DOHH2 (cell line): ENCODE data around the gene EXOSC7.

ENCODE experiments used
- H3F3A ChIP-seq: fragments of 200-600 bp; sonication (generic), shearing (Covaris generic); 2 replicates; pipeline ENCODE4 v1.6.0; 2016; ENCODE audit warnings: antibody characterized with exemption, mild to moderate bottlenecking; ENCODE audit not compliant: control insufficient read depth, insufficient read depth
- H3K27ac ChIP-seq: fragments of 200-600 bp; sonication (generic); 2 replicates; pipeline ENCODE4 v1.5.1; 2014; ENCODE audit warnings: low read depth, mild to moderate bottlenecking, low read length, moderate library complexity
- H3K27me3 ChIP-seq: fragments of 200-600 bp; sonication (generic); 2 replicates; pipeline ENCODE4 v1.6.1; 2014; ENCODE audit warnings: mild to moderate bottlenecking, low read length, mixed read lengths; ENCODE audit not compliant: control insufficient read depth
- H3K36me3 ChIP-seq: fragments of 200-600 bp; sonication (generic); 2 replicates; pipeline ENCODE4 v1.6.1; 2014; ENCODE audit warnings: mild to moderate bottlenecking, low read length, moderate library complexity, mixed read lengths; ENCODE audit not compliant: control insufficient read depth
- H3K4me1 ChIP-seq: fragments of 200-600 bp; sonication (generic); 2 replicates; pipeline ENCODE4 v1.6.1; 2014; ENCODE audit warnings: mild to moderate bottlenecking, low read length, mixed read lengths; ENCODE audit not compliant: control insufficient read depth
- H3K4me2 ChIP-seq: fragments of 200-600 bp; sonication (generic); 2 replicates; pipeline ENCODE4 v1.6.0; 2014; ENCODE audit warnings: mild to moderate bottlenecking, low read length, moderate library complexity
- H3K4me3 ChIP-seq: fragments of 200-600 bp; sonication (generic); 2 replicates; pipeline ENCODE4 v1.5.1; 2014; ENCODE audit warnings: mild to moderate bottlenecking, low read length, mixed read lengths
- H3K79me2 ChIP-seq: fragments of 200-600 bp; sonication (generic); 2 replicates; pipeline ENCODE4 v1.6.1; 2014; ENCODE audit warnings: mild to moderate bottlenecking, low read length, mixed read lengths; ENCODE audit not compliant: control insufficient read depth
- H3K9me2 ChIP-seq: fragments of 200-600 bp; sonication (generic); replicated peaks from 2 replicates; pipeline ENCODE4 v1.6.1; 2014; ENCODE audit warnings: mild to moderate bottlenecking, low read length, mixed read lengths; ENCODE audit not compliant: control insufficient read depth
- H3K9me3 ChIP-seq: fragments of 200-600 bp; sonication (generic); 2 replicates; pipeline ENCODE4 v1.6.1; 2014; ENCODE audit warnings: antibody characterized with exemption, low read length, mixed read lengths; ENCODE audit not compliant: control insufficient read depth, insufficient read depth
- H4K20me1 ChIP-seq: fragments of 200-600 bp; sonication (generic); 2 replicates; pipeline ENCODE4 v1.6.0; 2014; ENCODE audit warnings: low read depth, mild to moderate bottlenecking, antibody characterized with exemption, low read length, moderate library complexity; ENCODE audit not compliant: control insufficient read depth, insufficient read depth
- CTCF ChIP-seq: fragments of 200-600 bp; sonication (generic); IDR thresholded peaks from one replicate; pipeline ENCODE4 v1.5.1; 2014; ENCODE audit warnings: antibody characterized with exemption, mild to moderate bottlenecking, low read depth, low read length; ENCODE audit not compliant: poor library complexity, severe bottlenecking
- EZH2phosphoT487 ChIP-seq: fragments of 200-600 bp; sonication (generic); IDR thresholded peaks from 2 replicates; pipeline ENCODE4 v1.6.1; 2017; ENCODE audit warnings: borderline replicate concordance, mild to moderate bottlenecking, antibody characterized with exemption, low read length, moderate library complexity, mixed read lengths

Gene EXOSC7

GRCh38 chr3:44961888-44962287, 14.2 kb upstream of the EXOSC7 start:
- Histone ChIP-seq H3K4me1 (peaks cover 6% of the 10 kb centered on the region), H3F3A (no peaks in the 10 kb centered on the region), H3K9me3 (no peaks in the 10 kb centered on the region), H3K79me2 (peaks cover 71% of the 10 kb centered on the region), H3K4me3 (no peak overlapping the region), H3K36me3 (peaks cover 15% of the 10 kb centered on the region; the same call in 1 of the 2 replicates), H3K27ac (no peak overlapping the region), H3K27me3 (no peaks in the 10 kb centered on the region), H3K4me2 (no peak overlapping the region), H3K9me2 (no peaks in the 10 kb centered on the region), H4K20me1 (peaks cover 6% of the 10 kb centered on the region)
- TF ChIP-seq EZH2phosphoT487: no peak
- TF ChIP-seq CTCF: no peak

- H4K20me1 ChIP-seq: peaks cover 6% of the 10 kb centered on the region
- no peaks in the 10 kb centered on the region for H3K4me1 ChIP-seq
- no peaks in the 10 kb centered on the region for H3K27me3 ChIP-seq
- no peak for TF ChIP-seq CTCF
- TF ChIP-seq EZH2phosphoT487: no peak
- no peak overlapping the region for H3K4me3 ChIP-seq
- no peaks in the 10 kb centered on the region for H3K9me2 ChIP-seq
- H3K4me2 ChIP-seq: no peak overlapping the region
- no peaks in the 10 kb centered on the region for H3K9me3 ChIP-seq
- peaks cover 73% of the 10 kb centered on the region for H3K79me2 ChIP-seq
- no peak overlapping the region for H3K27ac ChIP-seq
- H3K36me3 ChIP-seq: peaks cover 14% of the 10 kb centered on the region; the same call in 1 of the 2 replicates
- no peaks in the 10 kb centered on the region for H3F3A ChIP-seq
These were observed 13.2 kb upstream of the EXOSC7 start for GRCh38 chr3:44962621-44963393.

GRCh38 chr3:44963571-44964325, 12.3 kb upstream of the EXOSC7 start:
- peaks cover 83% of the 10 kb centered on the region for H3K79me2 ChIP-seq
- no peak for TF ChIP-seq EZH2phosphoT487
- no peaks in the 10 kb centered on the region for H3F3A ChIP-seq
- H3K4me1 ChIP-seq: peaks cover 8% of the 10 kb centered on the region
- H3K4me2 ChIP-seq: no peak overlapping the region
- H3K27me3 ChIP-seq: no peaks in the 10 kb centered on the region
- H4K20me1 ChIP-seq: peaks cover 6% of the 10 kb centered on the region
- no peaks in the 10 kb centered on the region for H3K9me3 ChIP-seq
- no peak overlapping the region for H3K27ac ChIP-seq
- no peak overlapping the region for H3K4me3 ChIP-seq
- peaks cover 5% of the 10 kb centered on the region; the same call in 1 of the 2 replicates for H3K36me3 ChIP-seq
- no peaks in the 10 kb centered on the region for H3K9me2 ChIP-seq

GRCh38 chr3:44965165-44965564, 10.9 kb upstream of the EXOSC7 start:
- peaks cover 6% of the 10 kb centered on the region for H4K20me1 ChIP-seq
- H3K36me3 ChIP-seq: no peaks in the 10 kb centered on the region; the same call in 1 of the 2 replicates
- H3K9me2 ChIP-seq: no peaks in the 10 kb centered on the region
- H3K27me3 ChIP-seq: no peaks in the 10 kb centered on the region
- H3K79me2 ChIP-seq: peaks cover 90% of the 10 kb centered on the region
- no peaks in the 10 kb centered on the region for H3F3A ChIP-seq
- no peaks in the 10 kb centered on the region for H3K9me3 ChIP-seq
- H3K4me2 ChIP-seq: no peak overlapping the region
- H3K27ac ChIP-seq: no peak overlapping the region
- H3K4me1 ChIP-seq: peaks cover 22% of the 10 kb centered on the region
- TF ChIP-seq EZH2phosphoT487: no peak
- TF ChIP-seq CTCF: no peak
- no peak overlapping the region for H3K4me3 ChIP-seq
